ENCODE data around the gene ABLIM2. TPM values are rescaled to one million over a fixed set of nuclear protein-coding genes. Genes with fewer than 3 reads are reported as not detected.

Gene ABLIM2
- total and polyA plus RNA-seq, 2 of the 8 experiments (the other 6 are each of a cell fraction or from before 2014, with no cell fraction given), result 2.8 to 3.0 TPM

GRCh38 chr4:8038083-8038482, 120.5 kb downstream of the ABLIM2 start:
- no peaks in the 10 kb centered on the region for H3K27me3 ChIP-seq (replicated peaks in 1 of 4; ENCODE audit: control insufficient read depth in 3 of 4, extremely low read depth in 1 of 4, insufficient read depth in 3 of 4, low read length in 3 of 4)
- no peak overlapping the region for H4K5ac ChIP-seq (ENCODE audit: insufficient read length, low read depth, low read length)
- H4K91ac ChIP-seq (replicated peaks; ENCODE audit: insufficient read length, low read length), result no peak overlapping the region
- H3K23me2 ChIP-seq (ENCODE audit: low read depth, low read length), result peaks cover 8% of the 10 kb centered on the region; the same call in 1 of the 2 replicates
- H2BK12ac ChIP-seq (ENCODE audit: low read depth, low read length), result no peak overlapping the region
- no peak overlapping the region for H2BK15ac ChIP-seq (ENCODE audit: low read length)
- H4K8ac ChIP-seq (ENCODE audit: extremely low read depth, insufficient read depth, low read length), result no peak overlapping the region
- H4K20me1 ChIP-seq (replicated peaks in 1 of 2; ENCODE audit: control insufficient read depth in 1 of 2, insufficient read depth in 2 of 2, low read length in 2 of 2), result no peaks in the 10 kb centered on the region
- H3K36me3 ChIP-seq (ENCODE audit: control insufficient read depth in 2 of 4, insufficient read depth in 4 of 4, low read length in 3 of 4), result no peaks in the 10 kb centered on the region
- no peak overlapping the region for H3K9ac ChIP-seq (replicated peaks in 1 of 4; ENCODE audit: extremely low read depth in 1 of 4, low read depth in 3 of 4, low read length in 3 of 4)
- DNase-seq (ENCODE audit: low read depth in 1 of 2, low spot score in 2 of 2) (no peak), FAIRE-seq (no peak)
- ChIA-PET CTCF (ENCODE audit: partially characterized antibody) (interaction anchor here (0.8 to 1.9 kb wide), 6 partner anchors 11 to 493 kb away, joined by 3 to 15 read pairs (median 4); no protein-coding TSS in a partner anchor), POLR2A (ENCODE audit: partially characterized antibody) (interaction anchor here (0.9 to 1.8 kb wide), 4 partner anchors 8 to 91 kb away, joined by 3 to 8 read pairs (median 6); no protein-coding TSS in a partner anchor)
- peaks cover 2% of the 10 kb centered on the region; the same call in 1 of the 2 replicates for H3K79me1 ChIP-seq (ENCODE audit: low read depth, low read length)
- H2AFZ ChIP-seq (ENCODE audit: low read length), result no peak overlapping the region
- no peaks in the 10 kb centered on the region for H3K9me3 ChIP-seq (ENCODE audit: insufficient read depth in 2 of 2, low read depth in 1 of 2, low read length in 1 of 2)
- H2BK120ac ChIP-seq (replicated peaks; ENCODE audit: low read depth, low read length), result no peak overlapping the region
- H3K4me3 ChIP-seq (ENCODE audit: extremely low read depth in 1 of 4, insufficient read depth in 2 of 4, low read depth in 3 of 4, low read length in 4 of 4), result no peak overlapping the region
- H3K14ac ChIP-seq (ENCODE audit: insufficient read length), result no peak overlapping the region
- peaks cover 0 to 7% (median 1%) of the 10 kb centered on the region in 4 experiments; a peak in 2 of 7 replicates for H3K4me1 ChIP-seq (replicated peaks in 1 of 4; ENCODE audit: control insufficient read depth in 3 of 4, insufficient read depth in 4 of 4, low read length in 3 of 4)
- H3K4ac ChIP-seq (replicated peaks; ENCODE audit: insufficient read length, low read depth, low read length), result no peak overlapping the region
- TF ChIP-seq NRF1 (IDR thresholded peaks at IDR 0.05; ENCODE audit: low read depth, low read length) (no peak), CTCF (IDR thresholded peaks at IDR 0.05; ENCODE audit: control extremely low read depth in 1 of 3, insufficient read depth in 1 of 3, low read depth in 1 of 3, low read length in 3 of 3) (no peak), KDM5A (IDR thresholded peaks at IDR 0.05; ENCODE audit: low read length) (no peak), CREB1 (IDR thresholded peaks at IDR 0.05) (no peak), JUN (IDR thresholded peaks at IDR 0.05; ENCODE audit: low read depth, low read length) (no peak), RAD21 (IDR thresholded peaks at IDR 0.05 in 1 of 2, conservative IDR thresholded peaks at IDR 0.05 in 1 of 2; ENCODE audit: low read depth in 2 of 2, low read length in 2 of 2) (peak in 1 of 2 experiments; percentile 6; a peak in 1 of 4 replicates), EP300 (IDR thresholded peaks at IDR 0.05; ENCODE audit: borderline replicate concordance in 1 of 2, low read depth in 2 of 2, low read length in 2 of 2) (no peak)
- H3K79me2 ChIP-seq (ENCODE audit: control insufficient read depth in 1 of 2, insufficient read depth in 2 of 2, low read length in 2 of 2), result no peaks in the 10 kb centered on the region
- H3K18ac ChIP-seq (ENCODE audit: extremely low read depth, low read length), result no peak overlapping the region
- no peak overlapping the region for H3K27ac ChIP-seq (ENCODE audit: low read depth, low read length)
- H3K56ac ChIP-seq (replicated peaks; ENCODE audit: insufficient read length, low read depth, low read length), result no peak overlapping the region
- no peak overlapping the region for H3K4me2 ChIP-seq (ENCODE audit: insufficient read depth in 1 of 2, low read depth in 2 of 2, low read length in 2 of 2)
- no peak overlapping the region for H2BK5ac ChIP-seq (ENCODE audit: low read depth, low read length)
- H2BK20ac ChIP-seq (ENCODE audit: low read length), result no peak overlapping the region
- H3K23ac ChIP-seq (ENCODE audit: insufficient read length), result no peak overlapping the region
- no peak overlapping the region for H2AK5ac ChIP-seq (ENCODE audit: low read depth, low read length)
- 100% methylated on average over 2 of the region's 2 CpGs; no CpG with 5 or more reads in 1 of the 2 experiments for WGBS, 2 experiments (ENCODE audit: extremely low coverage in 1 of 2, insufficient coverage in 1 of 2, insufficient read length in 1 of 2, insufficient replicate concordance in 2 of 2, low coverage in 1 of 2, low lambda C conversion rate in 2 of 2, missing lambda C conversion rate in 1 of 2)

Measured in H1 (cell line).